Endothelial cell of umbilical vein (primary cell): Measurements from ENCODE around the gene CD58.

ENCODE experiments used
- EZH2 ChIP-seq: IDR thresholded peaks from 2 replicates; pipeline ENCODE4 v1.6.1; 2012; ENCODE audit warnings: borderline replicate concordance, low read depth, mild to moderate bottlenecking, moderate library complexity, low read length, inconsistent platforms; ENCODE audit not compliant: severe bottlenecking
- GATA2 ChIP-seq: IDR thresholded peaks from 2 replicates; pipeline ENCODE4 v1.7.0; 2011; ENCODE audit warnings: low read depth, mild to moderate bottlenecking, moderate library complexity, mixed read lengths, low read length; ENCODE audit not compliant: insufficient read length, insufficient read depth
- JUN ChIP-seq: IDR thresholded peaks from 2 replicates; pipeline ENCODE4 v1.6.1; 2011; ENCODE audit warnings: borderline replicate concordance, low read depth; ENCODE audit not compliant: insufficient read length, insufficient read depth
- POLR2A ChIP-seq: IDR thresholded peaks from 2 replicates; pipeline ENCODE4 v1.6.1; 2012; ENCODE audit warnings: low read depth, mild to moderate bottlenecking, control low read depth, low read length
- TF ChIP-seq, protein P1 (sequence below), 2 donors: IDR thresholded peaks; 1 replicate in 1 of 2; 2 replicates in 1 of 2; pipeline ENCODE4 v1.5.1; 2011; ENCODE audit warnings: low read length in 2 of 2, mild to moderate bottlenecking in 2 of 2, moderate library complexity in 2 of 2, control low read depth in 1 of 2, inconsistent platforms in 1 of 2, low read depth in 1 of 2; ENCODE audit not compliant: insufficient read depth in 1 of 2; ENCODE audit errors: extremely low read depth in 1 of 2

DNA sequence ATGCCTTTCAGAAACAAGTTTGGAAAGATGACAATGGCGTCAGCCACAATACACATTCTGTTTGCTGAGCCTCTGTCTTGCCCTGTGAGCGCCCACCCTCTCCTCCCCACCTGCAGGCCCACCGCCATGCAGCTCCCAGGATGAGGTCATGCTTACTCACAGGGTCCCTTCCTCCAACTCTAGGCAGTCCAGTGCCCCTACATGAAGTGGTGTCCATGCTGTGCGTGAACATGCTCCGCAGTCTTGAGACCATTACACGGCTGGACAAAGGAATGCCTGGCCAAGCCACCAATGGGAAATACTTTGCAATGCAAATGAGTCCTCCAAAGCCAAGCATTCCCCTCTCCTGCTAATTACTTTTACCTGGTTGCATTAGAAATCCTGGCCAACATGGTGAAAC is 92.2 kb downstream of the CD58 start:
- TF ChIP-seq POLR2A (no peak), EZH2 (no peak), GATA2 (no peak), JUN (no peak)
- TF ChIP-seq, protein P1, sequence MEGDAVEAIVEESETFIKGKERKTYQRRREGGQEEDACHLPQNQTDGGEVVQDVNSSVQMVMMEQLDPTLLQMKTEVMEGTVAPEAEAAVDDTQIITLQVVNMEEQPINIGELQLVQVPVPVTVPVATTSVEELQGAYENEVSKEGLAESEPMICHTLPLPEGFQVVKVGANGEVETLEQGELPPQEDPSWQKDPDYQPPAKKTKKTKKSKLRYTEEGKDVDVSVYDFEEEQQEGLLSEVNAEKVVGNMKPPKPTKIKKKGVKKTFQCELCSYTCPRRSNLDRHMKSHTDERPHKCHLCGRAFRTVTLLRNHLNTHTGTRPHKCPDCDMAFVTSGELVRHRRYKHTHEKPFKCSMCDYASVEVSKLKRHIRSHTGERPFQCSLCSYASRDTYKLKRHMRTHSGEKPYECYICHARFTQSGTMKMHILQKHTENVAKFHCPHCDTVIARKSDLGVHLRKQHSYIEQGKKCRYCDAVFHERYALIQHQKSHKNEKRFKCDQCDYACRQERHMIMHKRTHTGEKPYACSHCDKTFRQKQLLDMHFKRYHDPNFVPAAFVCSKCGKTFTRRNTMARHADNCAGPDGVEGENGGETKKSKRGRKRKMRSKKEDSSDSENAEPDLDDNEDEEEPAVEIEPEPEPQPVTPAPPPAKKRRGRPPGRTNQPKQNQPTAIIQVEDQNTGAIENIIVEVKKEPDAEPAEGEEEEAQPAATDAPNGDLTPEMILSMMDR (IDR thresholded peaks at IDR 0.05; ENCODE audit: extremely low read depth in 1 of 2, insufficient read depth in 1 of 2, low read depth in 1 of 2, low read length in 2 of 2), result no peak
